Measurements from ENCODE around the gene UACA. TPM values are rescaled to one million over a fixed set of nuclear protein-coding genes. Genes with fewer than 3 reads are reported as not detected.
A peak's percentile ranks its signal among the peaks of the same experiment; 100 is the strongest.

The UACA gene
- total RNA-seq, 1 donor from 2014 or later, result 35.7 TPM

DNA sequence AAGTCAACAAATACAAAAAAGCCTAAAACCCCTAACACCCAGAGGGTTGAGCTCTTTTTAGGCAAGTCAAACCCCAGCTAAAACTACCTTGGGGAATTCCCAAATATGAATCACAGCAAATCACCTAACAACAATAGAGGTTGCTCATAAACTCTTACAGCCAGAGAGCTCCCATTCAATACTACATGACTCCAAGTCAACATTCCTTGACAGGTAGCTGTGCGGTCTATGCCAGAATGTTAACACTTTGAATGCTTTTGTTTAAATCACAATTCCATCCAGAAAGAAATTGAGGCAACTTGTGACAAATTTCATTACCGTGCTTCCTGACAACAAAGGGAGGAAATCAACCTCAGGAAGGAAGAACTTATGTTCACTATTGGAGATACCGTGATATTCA, 7.5 kb upstream of the UACA start:
- no peak for ATAC-seq
- intact Hi-C loops (cut with DNase I), result no loop called here
- no peaks in the 10 kb centered on the region for H3K36me3 ChIP-seq

GRCh38 chr15:70768257-70768883, 5.0 kb upstream of the UACA start:
- peaks cover 33% of the 10 kb centered on the region for H3K4me1 ChIP-seq
- peak in 1 of 2 donors; percentile 29 for ATAC-seq
- no peaks in the 10 kb centered on the region for H3K9me3 ChIP-seq
- no peak for TF ChIP-seq CTCF (IDR thresholded peaks at IDR 0.05)
- intact Hi-C loops (cut with DNase I), result no loop called here
- DNase-seq, result no peak
- no peak overlapping the region for H3K4me3 ChIP-seq
- H3K36me3 ChIP-seq, result no peaks in the 10 kb centered on the region
- H3K27me3 ChIP-seq (ENCODE audit: low read depth), result peaks cover 10% of the 10 kb centered on the region
- peak overlapping the region; percentile 64 for H3K27ac ChIP-seq

More for the DNA sequence above, 7.5 kb upstream of the UACA start:
- no peaks in the 10 kb centered on the region for H3K9me3 ChIP-seq
- H3K27me3 ChIP-seq (ENCODE audit: low read depth), result peaks cover 4% of the 10 kb centered on the region
- H3K4me1 ChIP-seq, result peaks cover 15% of the 10 kb centered on the region
- TF ChIP-seq CTCF (IDR thresholded peaks at IDR 0.05), result no peak
- H3K27ac ChIP-seq, result no peak overlapping the region
- DNase-seq, result no peak
- H3K4me3 ChIP-seq, result no peak overlapping the region

DNA sequence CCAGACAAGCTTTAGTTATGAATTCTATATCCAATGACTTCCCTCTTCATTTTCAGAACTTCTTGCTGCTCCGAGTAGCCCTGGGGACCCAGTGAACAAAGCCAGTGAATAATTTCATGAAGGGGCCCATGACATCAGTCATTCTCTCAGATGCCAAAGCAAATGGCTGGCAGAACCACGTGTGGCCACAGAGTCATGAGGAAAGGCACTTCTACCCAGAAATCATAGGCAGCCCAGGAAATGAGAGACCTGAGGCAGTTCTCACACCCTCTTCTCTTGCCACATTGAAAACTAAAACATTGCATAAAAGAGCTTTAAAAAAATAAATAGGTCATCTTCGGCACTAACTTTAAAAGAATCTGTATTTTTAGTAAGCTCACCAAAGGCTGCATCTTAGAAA, 4.3 kb upstream of the UACA start:
- peak overlapping the region; percentile 64 for H3K27ac ChIP-seq
- H3K4me1 ChIP-seq, result peaks cover 33% of the 10 kb centered on the region
- no peak for DNase-seq
- H3K9me3 ChIP-seq, result no peaks in the 10 kb centered on the region
- peaks cover 16% of the 10 kb centered on the region for H3K27me3 ChIP-seq (ENCODE audit: low read depth)
- H3K4me3 ChIP-seq, result no peak overlapping the region
- intact Hi-C loops (cut with DNase I), result no loop called here
- ATAC-seq, result no peak
- no peak for TF ChIP-seq CTCF (IDR thresholded peaks at IDR 0.05)
- H3K36me3 ChIP-seq, result no peaks in the 10 kb centered on the region

- DNase-seq (no peak), ATAC-seq (no peak)
- Histone ChIP-seq H3K27me3 (ENCODE audit: low read depth) (peaks cover 20% of the 10 kb centered on the region), H3K4me1 (peaks cover 33% of the 10 kb centered on the region), H3K9me3 (no peaks in the 10 kb centered on the region), H3K27ac (no peak overlapping the region), H3K4me3 (no peak overlapping the region), H3K36me3 (no peaks in the 10 kb centered on the region)
- TF ChIP-seq CTCF (IDR thresholded peaks at IDR 0.05), result no peak
- intact Hi-C loops (cut with DNase I), result no loop called here
Measured at GRCh38 chr15:70766597-70766996, 3.2 kb upstream of the UACA start.

DNA sequence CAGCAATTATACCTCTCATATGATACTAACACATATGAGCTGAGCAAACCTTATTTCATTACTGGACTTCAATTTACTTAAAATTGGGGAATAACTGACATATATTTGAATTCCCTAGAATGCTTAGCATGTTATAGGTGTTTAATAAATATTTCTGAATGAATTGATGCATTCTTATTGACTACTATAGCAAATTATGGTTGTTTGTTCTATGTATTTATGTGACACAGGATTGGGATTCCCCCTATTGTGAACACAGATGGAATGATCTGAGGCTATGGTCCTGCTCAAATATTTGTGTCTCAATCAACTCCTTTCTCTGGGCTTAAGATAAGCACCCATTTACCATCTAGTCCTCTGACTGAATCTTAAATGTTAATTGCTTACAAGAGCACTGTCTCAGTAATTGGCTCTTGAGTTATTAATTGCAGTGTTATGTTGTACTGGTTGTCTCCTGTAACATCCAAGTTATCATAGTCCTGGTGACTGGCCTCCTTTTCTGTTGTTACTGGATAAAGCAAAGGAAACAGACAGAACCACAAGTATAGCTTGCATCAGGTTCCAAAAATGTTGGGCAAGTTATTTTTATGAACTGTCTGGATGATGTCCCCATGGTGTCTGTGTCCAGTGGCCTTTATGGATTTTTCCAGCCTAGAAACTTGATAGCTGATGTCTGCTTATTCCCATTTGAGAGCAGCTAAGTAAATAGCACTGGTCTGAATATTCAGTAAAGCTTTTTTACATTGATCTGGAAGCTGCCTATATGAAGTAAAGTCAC, 2.3 kb upstream of the UACA start:
- TF ChIP-seq CTCF (IDR thresholded peaks at IDR 0.05), result no peak
- ATAC-seq (no peak), DNase-seq (no peak)
- Histone ChIP-seq H3K4me1 (peaks cover 33% of the 10 kb centered on the region), H3K9me3 (no peaks in the 10 kb centered on the region), H3K27ac (no peak overlapping the region), H3K27me3 (ENCODE audit: low read depth) (peaks cover 20% of the 10 kb centered on the region), H3K4me3 (no peak overlapping the region), H3K36me3 (no peaks in the 10 kb centered on the region)
- intact Hi-C loops (cut with DNase I), result no loop called here
